Suppressor macrophage treated with lipopolysaccharide for 1 hour (primary cell): ENCODE results near the gene SH3BP5.
"Not testable (repeated sequence)": the region's sequence is repeated elsewhere in the genome, so short reads cannot be mapped to it uniquely, and the experiment has no call there.

Experiments
- DNase-seq, 3 donors: peaks; one replicate each; pipeline ENCODE4 v3.0.0-alpha.2; 2020 to 2022

SH3BP5 gene

GRCh38 chr3:15332405-15333098 lies at the start of gene SH3BP5:
SH3BP5 (minus strand) TSS chr3:15332586; CDS start chr3:15332408, 178 bp downstream.
- peak; percentile 80 to 95 (median 90) for DNase-seq

- no peak for DNase-seq
Observed at GRCh38 chr3:15380980-15381890, 48.8 kb upstream of the SH3BP5 start.

GRCh38 chr3:15377961-15378791 lies 45.8 kb upstream of the SH3BP5 start:
- DNase-seq: peak; percentile 96 to 98 (median 97)

GRCh38 chr3:15375461-15376000 lies 43.1 kb upstream of the SH3BP5 start:
- no peak for DNase-seq

GRCh38 chr3:15372918-15373317 lies 40.5 kb upstream of the SH3BP5 start:
- DNase-seq: no peak

GRCh38 chr3:15368561-15369135 lies 36.3 kb upstream of the SH3BP5 start:
- DNase-seq: no peak

- DNase-seq: peak in 1 of 3 donors; percentile 32
Observed at GRCh38 chr3:15367059-15367458, 34.7 kb upstream of the SH3BP5 start.

GRCh38 chr3:15364078-15364477 lies 31.7 kb upstream of the SH3BP5 start:
- DNase-seq: not testable (repeated sequence)

- peak; percentile 84 to 94 (median 90) for DNase-seq
Observed at GRCh38 chr3:15361494-15362214, 29.3 kb upstream of the SH3BP5 start.

- DNase-seq: peak in 2 of 3 donors; percentile 67 to 72
Observed at GRCh38 chr3:15360788-15361493, 28.6 kb upstream of the SH3BP5 start.

- peak in 1 of 3 donors; percentile 28 for DNase-seq
Observed at GRCh38 chr3:15359677-15360397, 27.5 kb upstream of the SH3BP5 start.

- DNase-seq: not testable (repeated sequence)
Observed at GRCh38 chr3:15356651-15357061, 24.3 kb upstream of the SH3BP5 start.

GRCh38 chr3:15356176-15356575 lies 23.8 kb upstream of the SH3BP5 start:
- peak in 1 of 3 donors; percentile 36 for DNase-seq

- peak; percentile 72 to 86 (median 80) for DNase-seq
Observed at GRCh38 chr3:15355086-15355485, 22.7 kb upstream of the SH3BP5 start.

GRCh38 chr3:15354485-15354884 lies 22.1 kb upstream of the SH3BP5 start:
- no peak for DNase-seq

- DNase-seq: no peak
Observed at GRCh38 chr3:15350141-15350540, 17.8 kb upstream of the SH3BP5 start.

- DNase-seq: not testable (repeated sequence)
Observed at GRCh38 chr3:15349438-15349837, 17.1 kb upstream of the SH3BP5 start.

- no peak for DNase-seq
Observed at GRCh38 chr3:15348246-15348645, 15.9 kb upstream of the SH3BP5 start.

- peak in 1 of 3 donors; percentile 34 for DNase-seq
Observed at GRCh38 chr3:15347737-15348110, 15.3 kb upstream of the SH3BP5 start.
